A549 (cell line): ENCODE results near the gene CAMSAP1. TPM values are rescaled to one million over a fixed set of nuclear protein-coding genes. Genes with fewer than 3 reads are reported as not detected.
A peak's percentile ranks its signal among the peaks of the same experiment; 100 is the strongest.

Source experiments
- ATAC-seq, 2 experiments: fragments of 200-7000 bp in 1 of 2; fragments of >200 bp in 1 of 2; cut with Nextera tagmentation in 1 of 2; cut with Tn5 transposase in 1 of 2; 3 replicates each; pipeline versions ENCODE4 v1.8.0 to v1.9.1; 2018 to 2020; ENCODE audit warnings: mild to moderate bottlenecking in 1 of 2, moderate library complexity in 1 of 2
- CTCF ChIA-PET: fragments of 300-600 bp; sonication (Branson Sonifier 250); formaldehyde crosslinking; extraction: SDS; loops from one replicate; lab custom pipeline; 2021; ENCODE audit warnings: antibody characterized with exemption, inconsistent platforms; lab: Yijun Ruan, JAX
- POLR2A ChIA-PET: fragments of 350-600 bp; formaldehyde crosslinking; extraction: SDS; loops from one replicate; lab custom pipeline; 2021; ENCODE audit warnings: antibody characterized with exemption, inconsistent platforms; lab: Yijun Ruan, JAX
- DNase-seq, 2 experiments: peaks; one replicate each; pipeline versions ENCODE4 v3.0.0 to v3.0.0-alpha.2; 2011 to 2016; ENCODE audit warnings: low read depth in 1 of 2, low spot score in 1 of 2
- FAIRE-seq: peaks from 2 replicates; lab custom pipeline; 2011; peaks lifted over from hg19 to GRCh38; lab: Jason Lieb, UNC
- H3K27ac ChIP-seq, 2 experiments: fragments of >200 bp; sonication (Bioruptor Twin); formaldehyde crosslinking; 3 replicates each; pipeline ENCODE4 v1.5.1; 2016 to 2017
- H3K4me1 ChIP-seq: fragments of >200 bp; sonication (Bioruptor Twin); formaldehyde crosslinking; 3 replicates; pipeline ENCODE4 v1.6.1; 2016
- H3K4me2 ChIP-seq: fragments of >200 bp; sonication (Bioruptor Twin); formaldehyde crosslinking; 3 replicates; pipeline ENCODE4 v1.6.1; 2016
- H3K4me3 ChIP-seq: fragments of >200 bp; sonication (Bioruptor Twin); formaldehyde crosslinking; 3 replicates; pipeline ENCODE4 v1.5.1; 2016
- H3K9me3 ChIP-seq: fragments of >200 bp; sonication (Bioruptor Twin); formaldehyde crosslinking; 3 replicates; pipeline ENCODE4 v1.6.1; 2016
- ATOH8 ChIP-seq: fragments of 250-450 bp; sonication (Bioruptor Pico); IDR thresholded peaks from 2 replicates; pipeline ENCODE4 v1.5.0; 2020; ENCODE audit warnings: low read depth, mild to moderate bottlenecking, moderate library complexity
- BCL3 ChIP-seq: fragments of >200 bp; sonication (Bioruptor Twin); formaldehyde crosslinking; IDR thresholded peaks from 3 replicates; pipeline ENCODE4 v1.6.1; 2016
- CBX2 ChIP-seq: fragments of 200-600 bp; sonication (generic); IDR thresholded peaks from 2 replicates; pipeline ENCODE4 v1.6.1; 2016; ENCODE audit warnings: low read depth, mild to moderate bottlenecking, borderline replicate concordance
- CHD2 ChIP-seq: fragments of 150-350 bp; IDR thresholded peaks from 2 replicates; pipeline ENCODE4 v1.6.1; 2014; ENCODE audit warnings: low read length; ENCODE audit not compliant: partially characterized antibody
- CTCF ChIP-seq: fragments of >200 bp; sonication (Bioruptor Twin); formaldehyde crosslinking; IDR thresholded peaks from 3 replicates; pipeline ENCODE4 v1.5.1; 2016
- EHMT2 ChIP-seq: fragments of 200-600 bp; sonication (generic); IDR thresholded peaks from 2 replicates; pipeline ENCODE4 v1.6.1; 2016; ENCODE audit warnings: antibody characterized with exemption, low read depth, mild to moderate bottlenecking, moderate library complexity
- HDAC2 ChIP-seq: fragments of 200-600 bp; sonication (generic); IDR thresholded peaks from 2 replicates; pipeline ENCODE4 v1.6.1; 2016
- HOXB13 ChIP-seq: fragments of 250-450 bp; sonication (Bioruptor Pico); IDR thresholded peaks from 2 replicates; pipeline ENCODE4 v1.5.0; 2020; ENCODE audit warnings: low read depth, mild to moderate bottlenecking, moderate library complexity
- JUN ChIP-seq, 2 experiments: fragments of >200 bp; sonication (Bioruptor Twin); formaldehyde crosslinking; IDR thresholded peaks; 2 replicates in 1 of 2; 3 replicates in 1 of 2; pipeline ENCODE4 v1.6.1; 2016 to 2017
- KDM5A ChIP-seq: fragments of 200-600 bp; sonication (generic); IDR thresholded peaks from 2 replicates; pipeline ENCODE4 v1.6.1; 2016; ENCODE audit warnings: antibody characterized with exemption, mild to moderate bottlenecking
- MAFK ChIP-seq: fragments of 450-650 bp; IDR thresholded peaks from 2 replicates; pipeline ENCODE4 v1.6.1; 2014; ENCODE audit not compliant: partially characterized antibody
- NFE2L2 ChIP-seq: fragments of 150-350 bp; conservative IDR thresholded peaks from 2 replicates; pipeline ENCODE4 v1.6.1; 2014; ENCODE audit warnings: low read length
- NPAS2 ChIP-seq: fragments of 250-450 bp; sonication (Bioruptor Pico); IDR thresholded peaks from 2 replicates; pipeline ENCODE4 v1.8.0; 2022; ENCODE audit warnings: mild to moderate bottlenecking, moderate library complexity, borderline replicate concordance
- POLR2A ChIP-seq: IDR thresholded peaks from 2 replicates; pipeline ENCODE4 v1.6.1; 2012; ENCODE audit warnings: mild to moderate bottlenecking, low read length
- RARB ChIP-seq: fragments of 250-450 bp; sonication (Bioruptor Pico); IDR thresholded peaks from 2 replicates; pipeline ENCODE4 v1.8.0; 2021; ENCODE audit warnings: mild to moderate bottlenecking, moderate library complexity
- RNF2 ChIP-seq: fragments of 200-600 bp; sonication (generic); IDR thresholded peaks from 2 replicates; pipeline ENCODE4 v1.6.1; 2016; ENCODE audit warnings: low read depth, mild to moderate bottlenecking, antibody characterized with exemption, moderate library complexity, borderline replicate concordance
- SREBF2 ChIP-seq: fragments of 450-650 bp; IDR thresholded peaks from 2 replicates; pipeline ENCODE4 v1.6.1; 2014; ENCODE audit warnings: mild to moderate bottlenecking, moderate library complexity
- TFCP2L1 ChIP-seq: fragments of 250-450 bp; sonication (Bioruptor Pico); IDR thresholded peaks from 2 replicates; pipeline ENCODE4 v1.5.0; 2021; ENCODE audit warnings: mild to moderate bottlenecking
- TP53 ChIP-seq: fragments of 250-450 bp; sonication (Bioruptor Pico); IDR thresholded peaks from 2 replicates; pipeline ENCODE4 v1.5.0; 2021; ENCODE audit warnings: mild to moderate bottlenecking, moderate library complexity
- ZSCAN20 ChIP-seq: fragments of 250-450 bp; sonication (Bioruptor Pico); IDR thresholded peaks from 2 replicates; pipeline ENCODE4 v1.8.0; 2022; ENCODE audit warnings: mild to moderate bottlenecking, moderate library complexity
- WGBS: methylation state at CpG from one replicate; pipeline ENCODE4 v1.1.6; 2017; ENCODE audit errors: missing lambda C conversion rate; 5-methylcytosine and 5-hydroxymethylcytosine counted together
- polyA plus RNA-seq, 4 experiments: library from polyadenylated mRNA; depleted of rRNA in 3 of 4; stranded (reverse); fragments of >200 nt; fragmentation: RNase III in 1 of 4; extraction: RNeasy Plus Mini Kit Qiagen cat#74134 plus additional on column Dnase treatment in 1 of 4; gene quantifications; 2 replicates in 3 of 4; 3 replicates in 1 of 4; pipeline ENCODE4 v1.2.3, GENCODE V29; 2011 to 2017

The CAMSAP1 gene
- polyA plus RNA-seq, 2 of the 4 experiments (the other 2 are of a cell fraction), result 8.6 to 15.0 TPM

GRCh38 chr9:135810806-135811575, 96.4 kb downstream of the CAMSAP1 start:
- Histone ChIP-seq H3K27ac (no peak overlapping the region), H3K9me3 (no peaks in the 10 kb centered on the region), H3K4me3 (no peak overlapping the region), H3K4me1 (no peaks in the 10 kb centered on the region), H3K4me2 (no peak overlapping the region)
- ATAC-seq (no peak), DNase-seq (no peak), FAIRE-seq (no peak)
- TF ChIP-seq RARB (CRISPR knock-in tag) (no peak), HDAC2 (no peak), CHD2 (no peak), SREBF2 (no peak), CBX2 (no peak), BCL3 (no peak), TP53 (CRISPR knock-in tag) (no peak), ATOH8 (CRISPR knock-in tag) (no peak), CTCF (no peak), JUN (IDR thresholded peaks at IDR 0.05) (no peak), HOXB13 (no peak), POLR2A (no peak), NFE2L2 (no peak), NPAS2 (CRISPR knock-in tag) (no peak), TFCP2L1 (CRISPR knock-in tag) (no peak)
- ChIA-PET CTCF (interaction anchor here (1.5 kb wide), 2 partner anchors 14 to 107 kb away, joined by 3 to 5 read pairs; no protein-coding TSS in a partner anchor), POLR2A (no interaction called here)
- WGBS, result 90% methylated on average over 22 of the region's 23 CpGs

- ChIA-PET POLR2A (no interaction called here), CTCF (no interaction called here)
- no peak overlapping the region for H3K27ac ChIP-seq
- no peak overlapping the region for H3K4me3 ChIP-seq
- DNase-seq (no peak), FAIRE-seq (no peak), ATAC-seq (no peak)
- 90% methylated on average over 10 of the region's 10 CpGs for WGBS
- TF ChIP-seq MAFK, result peak; percentile 15
- no peak for TF ChIP-seq EHMT2
- H3K9me3 ChIP-seq, result no peaks in the 10 kb centered on the region
- H3K4me1 ChIP-seq, result no peaks in the 10 kb centered on the region
- H3K4me2 ChIP-seq, result no peak overlapping the region
These were observed 98.2 kb downstream of the CAMSAP1 start for GRCh38 chr9:135809166-135809565.

GRCh38 chr9:135805422-135806022, 101.8 kb downstream of the CAMSAP1 start:
- H3K4me2 ChIP-seq, result no peak overlapping the region
- no peak overlapping the region for H3K27ac ChIP-seq
- POLR2A ChIA-PET, result no interaction called here
- ATAC-seq (no peak), FAIRE-seq (no peak), DNase-seq (no peak)
- no peak for TF ChIP-seq MAFK
- TF ChIP-seq ZSCAN20 (CRISPR knock-in tag), result no peak
- TF ChIP-seq RNF2, result no peak
- TF ChIP-seq KDM5A, result no peak
- 91% methylated on average over 16 of the region's 22 CpGs for WGBS
- H3K9me3 ChIP-seq, result no peaks in the 10 kb centered on the region
- H3K4me3 ChIP-seq, result no peak overlapping the region
- CTCF ChIA-PET, result no interaction called here
- H3K4me1 ChIP-seq, result no peaks in the 10 kb centered on the region
